GM19324 (cell line): Measurements from ENCODE around the gene CASP9.

Experiments used
- ATAC-seq: cut with Tn5 transposase; IDR thresholded peaks from one replicate; pipeline ENCODE4 v1.9.1; 2021; ENCODE audit warnings: mild to moderate bottlenecking, moderate library complexity; ENCODE audit not compliant: unreplicated experiment, low FRiP score

CASP9 gene

DNA sequence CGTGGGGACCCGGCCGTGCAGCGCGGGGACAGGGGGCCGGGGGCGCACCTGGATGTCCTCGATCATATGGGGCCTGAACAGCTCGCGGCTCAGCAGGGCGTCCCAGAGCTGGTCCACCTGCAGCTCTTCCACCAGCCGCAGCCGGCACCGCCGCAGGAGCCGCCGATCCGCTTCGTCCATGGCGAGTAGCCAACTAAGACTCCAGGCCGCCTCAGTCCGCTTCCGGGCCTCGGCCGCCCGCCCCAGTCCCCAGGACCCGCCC is at the start of gene CASP9:
CASP9 (minus strand) TSS at position 195 of the 262 bp plus-strand sequence; CDS start at position 180, 15 bp downstream.
- ATAC-seq, result peak; percentile 1

DNA sequence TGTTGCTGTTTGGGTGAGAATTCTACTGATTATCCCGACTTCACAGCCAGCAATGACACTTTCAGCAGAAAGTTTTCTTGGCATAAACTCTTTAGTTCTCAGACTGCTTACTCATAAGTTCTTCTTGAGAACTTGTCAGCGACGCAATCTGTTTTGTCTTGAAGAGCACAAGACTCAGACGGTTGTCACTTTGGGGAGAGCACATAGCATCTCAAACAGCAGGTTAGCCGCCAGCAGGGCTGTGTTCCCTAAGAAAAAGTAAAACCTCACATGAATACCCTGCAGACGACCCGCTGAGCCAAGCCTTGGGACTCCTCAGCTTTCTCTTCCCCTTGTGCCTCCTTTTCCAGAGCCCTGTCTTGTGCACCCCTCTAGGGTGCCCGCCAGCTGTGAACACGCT is 49.5 kb upstream of the CASP9 start:
- ATAC-seq, result no peak

DNA sequence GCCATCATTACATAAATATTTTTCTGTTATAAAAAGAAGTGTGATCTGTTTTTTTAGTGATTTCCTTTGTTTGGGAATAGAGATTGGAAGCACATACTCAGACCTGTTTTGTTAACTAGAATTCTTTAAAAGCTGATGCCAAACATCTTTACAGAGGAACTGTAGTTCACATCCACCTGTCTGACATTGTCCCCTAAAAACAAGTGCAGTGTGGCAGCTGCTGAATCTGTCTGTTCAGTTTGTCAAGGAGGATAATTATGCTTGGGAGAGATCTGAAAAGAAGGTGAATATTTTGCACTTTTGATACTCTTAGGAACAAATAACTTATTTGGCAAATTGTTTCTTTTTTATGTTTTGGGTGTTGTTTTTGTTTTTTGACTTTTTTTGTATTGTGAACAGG is 47.3 kb upstream of the CASP9 start:
- no peak for ATAC-seq

DNA sequence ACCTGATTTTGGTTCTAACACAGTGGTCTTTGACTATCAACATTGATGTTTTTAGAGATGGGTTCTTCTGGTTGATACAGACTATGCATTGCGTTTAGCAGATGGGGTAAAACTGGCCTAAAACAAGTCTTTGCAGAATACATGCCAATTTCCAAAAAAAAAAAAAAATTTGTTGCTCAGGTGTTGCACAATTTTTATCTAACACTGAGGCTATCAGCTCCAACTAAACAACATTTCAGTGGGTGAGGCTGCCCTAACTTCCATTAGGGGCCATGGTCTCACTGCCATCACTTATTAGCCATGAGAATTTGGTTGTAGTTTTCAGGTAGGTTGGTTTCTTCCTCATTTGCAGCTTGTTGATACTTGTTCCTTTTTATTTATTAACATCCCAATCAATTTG is 46.8 kb upstream of the CASP9 start:
- no peak for ATAC-seq

DNA sequence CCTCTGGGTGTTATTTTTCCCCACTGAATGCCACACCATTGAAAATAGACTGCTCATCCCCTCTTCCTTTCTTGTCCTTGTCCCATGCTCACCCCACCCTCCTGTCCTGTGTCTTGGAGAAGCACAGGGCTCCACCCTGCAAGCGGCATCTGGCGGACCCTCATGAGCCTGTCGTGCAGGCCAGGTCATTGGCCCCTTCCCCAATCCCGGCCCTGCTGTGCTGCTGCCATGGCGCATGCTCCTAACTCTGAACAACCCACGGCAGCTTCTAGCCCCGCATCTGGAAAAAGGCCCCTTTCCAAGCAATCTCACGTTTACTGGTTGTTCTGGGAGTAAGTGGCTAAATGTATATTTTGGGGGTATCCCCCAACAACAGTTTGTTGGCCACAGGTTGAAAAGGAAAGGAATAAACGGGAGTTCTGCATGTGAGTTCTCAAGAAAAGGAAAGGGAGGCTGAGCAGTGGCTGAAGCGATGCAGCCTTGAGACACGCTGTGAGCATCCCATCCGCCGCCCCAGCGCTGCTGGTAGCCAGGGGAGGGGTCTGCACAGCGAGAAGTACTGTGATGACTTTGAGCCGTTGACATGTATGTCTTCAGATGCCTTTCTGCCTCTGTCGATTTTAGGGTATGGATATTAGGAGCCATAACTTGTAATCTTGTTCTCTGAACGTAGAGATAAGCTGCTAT is 44.5 kb upstream of the CASP9 start:
- ATAC-seq, result no peak

DNA sequence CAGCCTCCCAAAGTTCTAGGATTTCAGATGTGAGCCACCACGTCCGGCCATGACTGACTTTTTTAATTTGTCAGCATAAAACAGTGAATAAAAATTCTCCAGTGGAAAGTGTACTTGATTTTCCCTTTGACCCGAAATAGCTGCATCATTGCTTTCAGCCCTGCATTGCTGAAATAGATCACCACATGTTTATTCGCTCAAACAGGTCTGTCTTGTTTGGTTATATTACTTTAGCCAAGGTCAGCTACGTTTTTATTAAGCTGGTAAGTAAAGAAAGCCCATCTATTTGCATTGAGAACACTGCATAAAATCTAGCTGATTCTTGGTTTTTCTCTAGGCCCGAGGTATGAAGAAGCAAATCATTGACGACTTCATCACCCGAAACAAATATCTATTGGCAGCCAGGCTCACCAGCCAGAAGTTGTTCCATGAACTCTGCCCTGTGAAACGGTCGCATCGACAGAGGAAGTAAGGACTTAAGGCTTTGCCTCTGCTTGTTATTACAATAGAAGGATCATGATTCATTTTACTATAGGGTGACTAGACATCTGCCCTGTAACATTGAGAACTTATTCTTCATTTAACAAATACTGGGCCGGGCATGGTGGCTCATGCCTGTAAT is 35.3 kb upstream of the CASP9 start:
- ATAC-seq, result no peak

DNA sequence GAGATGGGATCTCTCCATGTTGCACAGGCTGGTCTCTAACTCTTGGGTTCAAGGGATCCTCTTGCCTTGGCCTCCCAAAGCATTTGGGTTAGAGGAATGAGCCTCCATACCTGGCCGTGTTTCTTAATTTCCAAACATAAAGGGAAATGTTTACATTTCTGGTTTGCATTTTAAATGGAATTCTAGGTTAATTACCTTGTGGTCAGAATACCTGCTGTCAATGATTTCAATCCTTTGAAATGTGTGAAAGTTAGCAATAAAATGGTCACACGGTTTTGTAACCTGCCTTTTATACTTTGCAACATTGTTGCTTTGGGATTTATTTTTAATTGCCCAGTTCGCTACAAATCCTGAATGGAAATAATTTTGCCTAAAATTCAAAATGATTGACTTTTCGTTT is 34.5 kb upstream of the CASP9 start:
- no peak for ATAC-seq

DNA sequence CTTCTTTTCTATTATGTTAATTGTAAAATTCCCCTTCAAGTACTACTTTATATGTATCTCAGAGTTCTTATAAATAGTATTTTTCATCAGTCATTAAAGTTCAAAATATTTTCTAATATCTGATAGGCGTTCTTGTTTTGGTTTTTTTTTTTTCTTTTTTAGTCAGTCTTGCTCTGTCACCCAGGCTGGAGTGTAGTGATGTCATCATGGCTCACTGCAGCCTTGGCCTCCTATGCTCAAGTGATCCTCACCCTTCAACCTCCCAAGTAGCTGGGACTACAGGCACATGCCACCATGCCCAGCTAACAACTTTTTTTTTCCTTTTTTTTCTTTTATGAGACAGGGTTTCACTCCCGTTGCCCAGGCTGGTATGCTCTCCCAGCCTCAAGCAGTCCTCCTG is 33.6 kb upstream of the CASP9 start:
- ATAC-seq, result no peak

DNA sequence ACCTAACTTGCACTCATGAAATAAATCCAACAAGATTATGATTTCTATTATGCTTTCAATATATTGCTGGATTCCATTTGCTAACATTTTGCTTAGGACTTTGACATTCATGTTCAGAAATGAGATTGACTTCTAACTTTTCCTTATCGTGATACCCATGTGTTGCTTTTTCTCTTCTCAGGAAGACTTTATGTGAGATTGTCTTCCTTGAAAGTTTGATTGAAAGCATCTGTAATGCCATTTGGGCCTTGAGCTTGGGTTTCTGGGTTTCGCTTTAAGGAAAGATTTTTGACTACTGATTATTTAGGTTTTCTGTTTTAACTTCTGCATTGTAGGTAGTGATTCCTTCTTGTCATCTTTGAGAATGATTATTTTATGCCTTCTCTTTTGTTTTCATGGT is 33.0 kb upstream of the CASP9 start:
- ATAC-seq, result no peak

DNA sequence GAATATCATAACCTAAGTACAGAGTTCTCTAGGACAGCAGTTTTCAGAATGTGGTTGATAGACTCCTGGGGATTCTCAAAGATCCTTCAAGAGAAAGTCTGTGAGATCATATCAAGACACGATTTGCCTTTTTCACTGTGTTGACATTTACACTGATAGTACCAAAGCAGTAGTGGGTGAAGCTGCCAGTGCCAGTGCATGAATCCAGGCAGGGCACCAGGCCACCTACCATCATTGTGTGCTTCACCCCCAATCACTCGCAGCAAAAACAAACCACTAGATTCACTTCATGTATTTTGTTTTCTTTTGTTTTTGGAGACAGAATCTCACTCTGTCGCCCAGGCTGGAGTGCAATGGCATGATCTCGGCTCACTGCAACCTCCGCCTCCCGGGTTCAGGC is 26.6 kb upstream of the CASP9 start:
- ATAC-seq, result no peak

DNA sequence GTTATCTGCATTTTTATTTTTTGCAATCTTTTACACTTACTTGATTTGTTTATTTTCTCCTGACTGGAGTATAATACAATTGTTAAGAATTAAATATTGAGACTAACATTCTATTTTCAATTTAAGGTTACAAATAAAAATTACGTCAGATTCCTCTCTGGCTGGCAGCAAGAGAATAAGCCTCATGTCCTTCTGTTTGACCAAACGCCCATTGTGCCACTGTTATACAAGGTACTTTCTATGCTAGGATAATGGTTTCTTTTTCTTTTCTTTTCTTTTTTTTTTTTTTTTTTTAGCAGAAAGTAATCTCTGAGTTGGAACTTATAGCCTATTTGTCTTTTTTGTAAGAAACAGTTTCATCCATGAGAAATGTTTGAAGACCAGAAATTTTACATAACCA is 22.6 kb upstream of the CASP9 start:
- no peak for ATAC-seq

DNA sequence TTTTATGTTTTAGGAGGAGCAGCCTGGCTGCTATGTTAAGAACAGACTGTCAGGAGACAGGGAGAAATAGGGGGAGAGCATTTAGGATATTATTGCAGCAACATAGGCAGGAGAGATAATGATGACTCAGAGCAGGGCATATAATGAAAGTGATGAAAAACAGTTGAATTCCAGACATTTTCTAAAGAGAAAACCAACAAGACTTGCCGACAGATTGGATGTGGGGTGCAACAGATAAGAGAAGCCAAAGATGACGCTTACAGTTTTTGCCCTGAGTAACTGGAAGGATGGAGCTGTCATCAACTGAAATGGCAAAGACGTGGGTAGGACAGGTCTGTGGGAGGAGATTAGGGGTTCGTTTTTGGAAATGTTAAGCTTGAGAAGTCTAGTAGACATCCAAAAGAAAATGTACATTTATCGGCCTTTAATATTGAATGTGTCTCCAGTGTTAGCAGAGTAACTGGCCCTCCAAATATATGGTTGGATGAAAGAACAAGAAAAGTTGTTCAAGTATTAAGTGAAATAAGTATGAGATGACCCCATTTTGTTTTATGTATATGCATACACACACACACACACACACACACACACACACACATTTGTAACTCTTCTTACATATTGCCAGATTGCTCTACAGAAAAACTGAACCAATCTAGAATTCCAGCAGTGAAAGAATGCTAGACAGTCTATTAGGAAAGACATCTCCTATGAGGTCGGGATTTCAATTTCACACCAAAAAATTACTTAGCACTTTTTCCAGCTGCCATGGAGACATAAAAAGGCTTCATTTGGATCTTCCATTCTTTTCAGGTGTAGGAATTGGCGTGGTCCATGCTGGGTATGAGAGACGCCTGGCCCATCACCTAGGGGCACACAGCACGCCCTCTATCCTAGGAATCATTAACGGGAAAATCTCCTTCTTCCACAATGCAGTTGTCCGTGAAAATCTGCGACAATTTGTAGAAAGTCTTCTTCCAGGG is 19.9 kb upstream of the CASP9 start:
- ATAC-seq, result no peak

DNA sequence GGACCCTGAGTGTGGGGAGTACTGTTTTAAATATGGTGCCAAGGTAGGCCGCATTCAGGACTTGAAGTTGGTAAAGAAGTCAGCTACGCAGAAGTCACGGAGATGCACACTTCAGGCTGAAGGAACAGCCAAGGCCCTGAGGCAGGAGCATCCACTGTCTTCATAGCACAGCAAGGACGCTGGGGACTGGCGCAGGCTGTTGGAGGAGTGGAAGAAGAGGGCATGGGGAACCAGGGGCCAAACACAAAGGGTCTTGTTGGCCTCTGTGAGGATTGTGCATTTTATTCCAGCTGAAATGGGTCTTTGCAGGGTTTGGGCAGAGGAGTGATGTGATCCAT is 19.2 kb upstream of the CASP9 start:
- no peak for ATAC-seq

DNA sequence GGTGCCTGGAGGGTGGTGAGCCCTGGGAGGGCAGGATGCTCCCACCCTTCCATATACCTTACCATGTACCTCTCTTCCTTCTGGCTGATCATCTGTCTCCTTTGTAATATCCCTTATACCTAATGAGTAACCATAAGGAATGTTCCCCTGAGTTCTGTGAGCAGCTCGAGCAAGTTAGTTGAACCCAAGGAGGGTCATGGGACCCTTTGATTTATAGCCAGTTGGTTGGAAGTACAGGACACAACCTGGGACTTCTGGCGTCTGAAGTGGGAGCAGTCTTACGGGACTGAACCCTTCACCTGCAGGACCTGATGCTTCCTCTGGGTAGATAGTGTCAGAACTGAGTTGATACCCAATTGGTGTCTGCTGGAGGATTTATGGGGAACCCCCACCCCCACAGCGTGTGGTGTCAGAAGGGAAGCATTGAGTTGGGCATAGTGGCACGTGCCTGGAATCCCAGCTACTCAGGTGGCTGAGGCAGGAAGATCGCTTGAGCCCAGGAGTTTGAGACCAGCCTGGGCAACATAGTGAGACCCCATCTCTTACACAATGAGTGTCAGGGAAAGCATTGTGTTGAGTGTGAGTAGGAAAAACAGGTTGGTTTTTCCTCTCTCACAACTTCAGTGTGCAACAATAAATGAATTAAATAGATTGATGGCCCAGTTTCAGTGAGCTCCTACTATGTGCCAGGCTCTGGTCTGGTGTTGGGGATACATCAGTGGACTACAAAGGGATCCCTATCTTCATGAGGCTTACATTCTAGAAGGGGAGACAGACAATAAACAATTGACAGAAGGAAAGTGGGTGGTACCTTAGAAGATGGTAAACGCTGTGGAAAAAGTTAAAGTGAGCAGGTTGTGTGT is 18.6 kb upstream of the CASP9 start:
- no peak for ATAC-seq

DNA sequence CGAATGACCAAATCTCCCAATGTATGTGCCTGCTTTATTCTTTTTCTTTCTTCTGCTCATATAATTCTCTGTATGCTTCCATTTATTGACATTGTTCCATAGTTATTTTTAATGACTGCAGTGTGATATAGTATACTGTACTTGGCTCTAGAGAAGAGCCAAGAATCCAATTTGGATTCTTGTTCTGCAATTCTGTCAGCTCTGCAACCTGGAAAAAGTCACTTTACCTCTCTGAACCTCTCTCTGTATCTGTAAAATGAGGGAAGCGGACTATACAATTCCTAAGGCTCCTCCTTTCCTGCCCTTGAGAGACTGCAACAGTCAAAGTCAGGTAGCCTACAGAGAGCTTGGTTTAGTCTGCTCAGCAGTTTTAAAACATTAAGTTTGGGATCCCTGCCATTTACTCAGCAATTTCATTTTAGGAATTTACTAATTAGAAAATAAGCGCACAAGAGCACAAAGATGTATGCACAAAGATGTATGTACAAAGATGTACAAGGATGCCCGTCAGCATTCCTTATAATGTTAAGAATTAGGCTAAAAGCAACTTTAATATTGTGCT is 17.3 kb upstream of the CASP9 start:
- no peak for ATAC-seq

DNA sequence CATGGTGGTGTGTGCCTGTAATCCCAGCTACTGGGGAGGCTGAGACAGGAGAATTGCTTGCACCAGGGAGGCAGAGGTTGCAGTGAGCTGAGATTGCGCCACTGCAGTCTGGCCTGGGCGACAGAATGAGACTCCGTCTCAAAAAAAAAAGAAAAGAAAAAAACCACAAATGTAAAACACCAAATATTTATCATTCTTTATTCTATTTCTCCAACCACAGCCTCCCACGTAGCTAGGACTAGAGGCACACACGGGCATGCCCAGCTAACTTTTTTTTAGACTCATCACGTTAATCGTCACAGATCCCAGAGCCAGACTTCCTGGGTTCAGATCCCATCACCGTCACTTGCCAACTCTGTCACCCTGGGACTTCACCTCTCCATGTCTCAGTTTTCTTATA is 16.2 kb upstream of the CASP9 start:
- no peak for ATAC-seq

DNA sequence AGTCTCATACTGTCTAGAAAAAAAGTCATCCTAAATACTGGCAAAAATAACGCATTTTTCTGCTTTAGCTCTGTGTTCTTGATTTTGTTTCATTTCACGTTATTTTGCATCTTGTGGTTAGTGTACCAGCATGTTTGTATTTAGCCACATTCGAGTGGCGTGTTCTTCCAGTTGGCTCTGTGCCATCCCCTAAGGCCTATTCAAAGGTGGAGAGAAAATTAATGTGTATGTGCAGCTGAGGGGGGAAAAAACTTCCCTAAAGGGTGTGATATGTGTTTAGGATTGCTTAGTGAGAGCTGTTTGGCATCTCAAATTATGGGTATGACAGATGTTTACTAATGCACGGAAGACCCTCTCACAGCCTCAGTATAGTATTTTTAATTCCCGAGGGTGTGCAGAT is 14.8 kb upstream of the CASP9 start:
- no peak for ATAC-seq

DNA sequence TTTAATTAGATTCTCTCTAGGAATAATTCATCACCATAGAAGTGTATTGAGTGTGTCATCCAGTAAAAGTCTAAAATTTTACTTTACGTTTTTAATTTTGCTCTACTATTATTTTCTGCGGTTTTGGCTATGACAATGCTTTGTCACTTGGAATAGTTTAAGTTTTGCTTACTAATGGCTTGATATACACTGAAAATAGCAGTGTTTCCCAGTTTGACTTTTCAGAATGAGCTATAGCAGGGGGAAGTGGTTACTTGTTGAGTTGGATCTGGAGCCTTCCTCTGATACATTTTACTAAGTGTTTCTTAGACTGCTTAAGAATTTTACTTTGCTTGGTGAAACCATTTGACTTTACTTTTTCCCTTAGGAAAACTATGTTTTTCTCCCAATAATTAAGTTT is 7.7 kb upstream of the CASP9 start:
- no peak for ATAC-seq

DNA sequence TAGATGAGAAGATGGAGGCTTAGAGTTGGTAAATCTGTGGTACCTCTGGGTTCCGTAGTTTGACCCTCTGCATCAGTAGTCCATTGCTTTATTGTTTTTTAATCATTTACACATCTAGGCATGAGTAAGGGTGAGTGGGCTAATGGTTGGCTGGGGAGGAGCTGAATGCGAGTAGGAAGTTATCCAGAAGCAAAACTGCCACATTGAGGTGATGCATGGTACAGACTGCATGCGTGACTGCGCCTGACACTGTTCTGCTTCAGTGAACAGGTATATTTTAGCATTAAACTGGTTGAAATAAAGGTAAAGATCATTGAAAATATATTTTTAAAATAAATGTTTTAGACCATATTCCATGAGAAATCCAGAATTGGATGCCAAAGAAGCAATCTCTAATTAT is 7.0 kb upstream of the CASP9 start:
- no peak for ATAC-seq

DNA sequence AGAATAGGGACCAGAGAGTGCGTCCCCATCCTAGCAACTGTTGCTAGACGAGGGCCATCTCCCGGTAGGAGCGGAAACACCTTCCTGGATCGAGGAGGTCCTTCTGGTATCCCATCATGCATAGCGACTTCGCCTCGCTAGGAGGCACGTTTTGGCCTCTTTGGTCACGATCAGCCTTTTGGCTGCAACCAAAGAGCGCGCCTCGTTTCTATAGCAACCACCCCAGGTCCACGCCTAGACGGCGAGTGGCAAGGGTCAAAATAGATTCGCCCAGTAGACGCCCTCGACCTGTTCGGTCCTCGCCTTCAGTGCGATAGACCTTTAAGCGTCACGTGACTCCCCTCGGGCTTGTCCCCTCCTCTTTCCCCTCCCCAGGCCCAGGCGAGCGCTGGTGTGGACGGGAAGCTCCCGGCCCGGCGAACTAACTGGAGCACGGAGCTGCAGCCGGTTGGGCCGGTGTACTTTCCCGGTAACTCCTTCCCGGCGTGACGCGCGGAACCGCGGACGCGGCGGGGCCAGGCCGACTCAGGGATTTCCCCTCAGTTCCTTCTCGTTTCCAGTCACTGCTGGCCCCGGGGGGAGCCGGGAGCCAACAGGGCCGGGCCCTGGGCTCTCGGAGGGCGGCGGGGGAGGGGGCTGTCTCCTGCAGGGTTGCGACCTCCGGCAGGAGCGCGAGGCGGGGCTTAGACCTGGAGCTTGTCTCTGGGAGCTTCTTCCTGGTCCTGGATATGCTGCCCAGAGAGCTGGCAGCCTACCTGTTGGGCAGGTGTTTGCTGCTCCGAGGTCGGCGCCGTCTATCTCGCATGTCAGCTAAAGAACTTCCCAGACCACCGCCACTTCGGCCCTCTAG is 2.7 kb upstream of the CASP9 start, which contains the start of gene DNAJC16:
DNAJC16 (plus strand) TSS at position 359 of the 850 bp plus-strand sequence. CDS start 2,258 bp downstream, outside the sequence.
- peak; percentile 61 for ATAC-seq
